ENCODE data around the gene CDKAL1.

CDKAL1 gene

GRCh38 chr6:21220271-21220987, 686.2 kb downstream of the CDKAL1 start:
- Histone ChIP-seq H3K4me1 (ENCODE audit: low read length) (no peaks in the 10 kb centered on the region), H3K27me3 (replicated peaks; ENCODE audit: insufficient read depth, low read length) (no peaks in the 10 kb centered on the region), H3K79me2 (ENCODE audit: low read length) (no peaks in the 10 kb centered on the region), H3K4me2 (ENCODE audit: low read depth, low read length) (no peak overlapping the region), H3F3A (ENCODE audit: insufficient read depth, low read length) (no peaks in the 10 kb centered on the region), H3K9me2 (replicated peaks; ENCODE audit: insufficient read depth, low read length) (no peaks in the 10 kb centered on the region), H3K9ac (ENCODE audit: low read length) (no peak overlapping the region), H3K9me3 (replicated peaks; ENCODE audit: insufficient read depth, low read length) (no peaks in the 10 kb centered on the region), H4K20me1 (ENCODE audit: insufficient read depth, low read length) (no peaks in the 10 kb centered on the region), H3K36me3 (replicated peaks; ENCODE audit: insufficient read depth, low read length) (no peaks in the 10 kb centered on the region), H3K27ac (ENCODE audit: low read length) (no peak overlapping the region), H2AFZ (ENCODE audit: low read length) (no peak overlapping the region), H3K4me3 (ENCODE audit: low read length) (no peak overlapping the region)
- DNase-seq = no peak
- TF ChIP-seq CTCF (IDR thresholded peaks at IDR 0.05; ENCODE audit: low read length) (no peak), EZH2phosphoT487 (IDR thresholded peaks at IDR 0.05; ENCODE audit: low read length) (no peak), EZH2 (optimal IDR thresholded peaks at IDR 0.05; ENCODE audit: low read depth, low read length) (no peak)

GRCh38 chr6:21222656-21223055, 688.4 kb downstream of the CDKAL1 start:
- no peaks in the 10 kb centered on the region for H3K4me1 ChIP-seq (ENCODE audit: low read length)
- no peaks in the 10 kb centered on the region for H4K20me1 ChIP-seq (ENCODE audit: insufficient read depth, low read length)
- no peak for DNase-seq
- no peak overlapping the region for H3K9ac ChIP-seq (ENCODE audit: low read length)
- H2AFZ ChIP-seq (ENCODE audit: low read length) = no peak overlapping the region
- no peak overlapping the region for H3K4me3 ChIP-seq (ENCODE audit: low read length)
- no peak overlapping the region for H3K27ac ChIP-seq (ENCODE audit: low read length)
- H3K9me2 ChIP-seq (replicated peaks; ENCODE audit: insufficient read depth, low read length) = no peaks in the 10 kb centered on the region
- no peaks in the 10 kb centered on the region for H3K79me2 ChIP-seq (ENCODE audit: low read length)
- no peaks in the 10 kb centered on the region for H3F3A ChIP-seq (ENCODE audit: insufficient read depth, low read length)
- no peaks in the 10 kb centered on the region for H3K9me3 ChIP-seq (replicated peaks; ENCODE audit: insufficient read depth, low read length)
- no peak overlapping the region for H3K4me2 ChIP-seq (ENCODE audit: low read depth, low read length)
- TF ChIP-seq EZH2 (optimal IDR thresholded peaks at IDR 0.05; ENCODE audit: low read depth, low read length) (no peak), CTCF (IDR thresholded peaks at IDR 0.05; ENCODE audit: low read length) (no peak)
- no peaks in the 10 kb centered on the region for H3K36me3 ChIP-seq (replicated peaks; ENCODE audit: insufficient read depth, low read length)
- H3K27me3 ChIP-seq (replicated peaks; ENCODE audit: insufficient read depth, low read length) = no peaks in the 10 kb centered on the region

GRCh38 chr6:21225912-21226311, 691.7 kb downstream of the CDKAL1 start:
- no peaks in the 10 kb centered on the region for H3K9me2 ChIP-seq (replicated peaks; ENCODE audit: insufficient read depth, low read length)
- TF ChIP-seq CTCF (IDR thresholded peaks at IDR 0.05; ENCODE audit: low read length) = no peak
- no peak for TF ChIP-seq EZH2phosphoT487 (IDR thresholded peaks at IDR 0.05; ENCODE audit: low read length)
- TF ChIP-seq EZH2 (optimal IDR thresholded peaks at IDR 0.05; ENCODE audit: low read depth, low read length) = no peak

More at GRCh38 chr6:21225912-21226311, 691.7 kb downstream of the CDKAL1 start:
- no peaks in the 10 kb centered on the region for H3K4me1 ChIP-seq (ENCODE audit: low read length)
- H3K36me3 ChIP-seq (replicated peaks; ENCODE audit: insufficient read depth, low read length) = no peaks in the 10 kb centered on the region
- H3K4me2 ChIP-seq (ENCODE audit: low read depth, low read length) = no peak overlapping the region
- no peaks in the 10 kb centered on the region for H3K79me2 ChIP-seq (ENCODE audit: low read length)
- no peaks in the 10 kb centered on the region for H4K20me1 ChIP-seq (ENCODE audit: insufficient read depth, low read length)
- H3K27me3 ChIP-seq (replicated peaks; ENCODE audit: insufficient read depth, low read length) = no peaks in the 10 kb centered on the region
- H3K27ac ChIP-seq (ENCODE audit: low read length) = no peak overlapping the region
- no peaks in the 10 kb centered on the region for H3K9me3 ChIP-seq (replicated peaks; ENCODE audit: insufficient read depth, low read length)
- no peak overlapping the region for H3K4me3 ChIP-seq (ENCODE audit: low read length)
- H3K9ac ChIP-seq (ENCODE audit: low read length) = no peak overlapping the region
- DNase-seq = no peak
- H3F3A ChIP-seq (ENCODE audit: insufficient read depth, low read length) = no peaks in the 10 kb centered on the region
- H2AFZ ChIP-seq (ENCODE audit: low read length) = no peak overlapping the region
